HL-60 (cell line): ENCODE data around the gene ANKFY1.

ENCODE experiments used
- DNase-seq, 2 experiments: peaks; one replicate each; pipeline ENCODE4 v3.0.0-alpha.2; 2010 to 2020; ENCODE audit warnings: low read depth in 1 of 2, low spot score in 1 of 2
- H3K27ac ChIP-seq: fragments of 250-450 bp; sonication (Bioruptor Pico); replicated peaks from 2 replicates; pipeline ENCODE4 v1.5.1; 2020; ENCODE audit warnings: mild to moderate bottlenecking, moderate library complexity
- H3K27me3 ChIP-seq: fragments of 250-450 bp; sonication (Bioruptor Pico); 2 replicates; pipeline ENCODE4 v1.5.1; 2021; ENCODE audit warnings: mild to moderate bottlenecking, moderate library complexity; ENCODE audit not compliant: insufficient read depth, poor library complexity, severe bottlenecking
- H3K4me3 ChIP-seq: replicated peaks from 2 replicates; pipeline ENCODE4 v1.5.1; 2011; ENCODE audit warnings: mild to moderate bottlenecking, control low read depth, low read length; ENCODE audit not compliant: insufficient read depth
- CTCF ChIP-seq: IDR thresholded peaks from one replicate; pipeline ENCODE4 v1.5.1; 2011; ENCODE audit warnings: low read length, control low read depth, inconsistent platforms; ENCODE audit not compliant: insufficient read depth
- GABPA ChIP-seq: IDR thresholded peaks from 2 replicates; pipeline ENCODE4 v1.6.1; 2012; ENCODE audit warnings: low read depth
- POLR2AphosphoS5 ChIP-seq: IDR thresholded peaks from 2 replicates; pipeline ENCODE4 v1.6.1; 2012; ENCODE audit warnings: low read depth
- REST ChIP-seq: IDR thresholded peaks from 2 replicates; pipeline ENCODE4 v1.6.1; 2012; ENCODE audit warnings: low read depth; ENCODE audit not compliant: insufficient replicate concordance
- SPI1 ChIP-seq: IDR thresholded peaks from 2 replicates; pipeline ENCODE4 v1.6.1; 2012; ENCODE audit warnings: low read depth, mild to moderate bottlenecking, borderline replicate concordance

The ANKFY1 gene

GRCh38 chr17:4157618-4158333 is 106.0 kb downstream of the ANKFY1 start:
- H3K27me3 ChIP-seq: no peaks in the 10 kb centered on the region
- no peak overlapping the region for H3K27ac ChIP-seq
- H3K4me3 ChIP-seq: no peak overlapping the region
- TF ChIP-seq SPI1: no peak
- TF ChIP-seq POLR2AphosphoS5: no peak
- no peak for TF ChIP-seq CTCF
- no peak for TF ChIP-seq REST
- TF ChIP-seq GABPA: no peak
- no peak for DNase-seq

- H3K27me3 ChIP-seq: no peaks in the 10 kb centered on the region
- no peak overlapping the region for H3K27ac ChIP-seq
- no peak for TF ChIP-seq POLR2AphosphoS5
- TF ChIP-seq GABPA: no peak
- no peak for TF ChIP-seq CTCF
- no peak for TF ChIP-seq REST
- no peak for DNase-seq
- H3K4me3 ChIP-seq: no peak overlapping the region
These were observed 106.9 kb downstream of the ANKFY1 start for GRCh38 chr17:4156750-4157381.

- no peak overlapping the region for H3K27ac ChIP-seq
- TF ChIP-seq REST: no peak
- TF ChIP-seq CTCF: no peak
- no peak for TF ChIP-seq GABPA
- no peak for TF ChIP-seq SPI1
- TF ChIP-seq POLR2AphosphoS5: no peak
- H3K4me3 ChIP-seq: no peak overlapping the region
- H3K27me3 ChIP-seq: no peaks in the 10 kb centered on the region
- no peak for DNase-seq
These were observed 107.7 kb downstream of the ANKFY1 start for GRCh38 chr17:4155980-4156620.
